IPS-NIHi11 (cell line): ENCODE results near the gene GPC1.

Experiments used
- DNase-seq: peaks from one replicate; pipeline ENCODE4 v3.0.0; 2012; ENCODE audit warnings: mixed read lengths, low spot score

GPC1 gene

GRCh38 chr2:240456447-240457222, 21.2 kb downstream of the GPC1 start:
- DNase-seq: no peak

GRCh38 chr2:240457223-240458043, 22.0 kb downstream of the GPC1 start:
- peak; percentile 77 for DNase-seq

- DNase-seq: no peak
Measured at GRCh38 chr2:240458044-240458899, 22.8 kb downstream of the GPC1 start.

- DNase-seq: no peak
Measured at GRCh38 chr2:240458900-240459391, 23.5 kb downstream of the GPC1 start.

GRCh38 chr2:240459401-240460252, 24.2 kb downstream of the GPC1 start:
- no peak for DNase-seq

GRCh38 chr2:240460253-240460711, 24.8 kb downstream of the GPC1 start:
- DNase-seq: no peak

GRCh38 chr2:240460781-240461431, 25.4 kb downstream of the GPC1 start:
- no peak for DNase-seq

- DNase-seq: no peak
Measured at GRCh38 chr2:240461471-240462072, 26.1 kb downstream of the GPC1 start.

- no peak for DNase-seq
Measured at GRCh38 chr2:240462073-240462706, 26.7 kb downstream of the GPC1 start.

GRCh38 chr2:240462707-240463273, 27.3 kb downstream of the GPC1 start:
- DNase-seq: no peak

GRCh38 chr2:240463274-240463865, 27.9 kb downstream of the GPC1 start:
- no peak for DNase-seq

GRCh38 chr2:240463866-240464481, 28.5 kb downstream of the GPC1 start:
- DNase-seq: no peak

- no peak for DNase-seq
Measured at GRCh38 chr2:240464514-240465241, 29.2 kb downstream of the GPC1 start.

GRCh38 chr2:240465268-240465764, 29.9 kb downstream of the GPC1 start:
- DNase-seq: no peak

- DNase-seq: peak; percentile 8
Measured at GRCh38 chr2:240465765-240466578, 30.5 kb downstream of the GPC1 start.

- DNase-seq: peak; percentile 4
Measured at GRCh38 chr2:240466579-240467148, 31.2 kb downstream of the GPC1 start.
